Gastroesophageal sphincter (tissue), 4 donors: ENCODE results near the gene UBC. TPM values are rescaled to one million over a fixed set of nuclear protein-coding genes. Genes with fewer than 3 reads are reported as not detected.
"Not testable (repeated sequence)": the region's sequence is repeated elsewhere in the genome, so short reads cannot be mapped to it uniquely, and the experiment has no call there.

ENCODE experiments used
- ATAC-seq: fragments of 150-250 bp; one replicate; pipeline ENCODE4 v1.9.1; 2016; ENCODE audit warnings: mild to moderate bottlenecking, moderate library complexity
- H3K27ac ChIP-seq, 4 donors: fragments of 200-600 bp; sonication (generic) in 3 of 4; 1 replicate in 3 of 4; 2 replicates in 1 of 4; pipeline ENCODE4 v1.5.1; 2016 to 2019
- H3K27me3 ChIP-seq: fragments of 200-600 bp; sonication (generic); one replicate; pipeline ENCODE4 v1.5.1; 2019
- H3K36me3 ChIP-seq, 2 donors: fragments of 200-600 bp; sonication (generic); one replicate each; pipeline ENCODE4 v1.5.1; 2019; ENCODE audit warnings: control low read depth in 1 of 2
- H3K4me1 ChIP-seq, 3 donors: fragments of 200-600 bp; sonication (generic); 1 replicate in 2 of 3; 2 replicates in 1 of 3; pipeline ENCODE4 v1.5.1; 2016 to 2019; ENCODE audit warnings: control low read depth in 2 of 3
- H3K4me3 ChIP-seq, 2 donors: fragments of 200-600 bp; sonication (generic); one replicate each; pipeline ENCODE4 v1.5.1; 2019; ENCODE audit warnings: mild to moderate bottlenecking in 1 of 2, moderate library complexity in 1 of 2
- H3K9me3 ChIP-seq, 3 donors: fragments of 200-600 bp; sonication (generic); one replicate each; pipeline ENCODE4 v1.5.1; 2017 to 2019; ENCODE audit warnings: control low read depth in 2 of 3
- EP300 ChIP-seq: sonication (generic); formaldehyde crosslinking; IDR thresholded peaks from one replicate; pipeline ENCODE4 v1.6.1; 2017; ENCODE audit warnings: antibody characterized with exemption, mild to moderate bottlenecking
- POLR2A ChIP-seq, 2 donors: fragments of 450-650 bp; IDR thresholded peaks; one replicate each; pipeline ENCODE4 v1.6.1; 2017; ENCODE audit warnings: antibody characterized with exemption in 2 of 2, mild to moderate bottlenecking in 2 of 2, moderate library complexity in 1 of 2
- POLR2AphosphoS5 ChIP-seq: sonication (generic); formaldehyde crosslinking; IDR thresholded peaks from one replicate; pipeline ENCODE4 v1.6.1; 2017; ENCODE audit warnings: antibody characterized with exemption
- WGBS, 2 donors: methylation state at CpG; one replicate each; pipeline ENCODE4 v1.1.5; 2018; ENCODE audit warnings: low coverage in 1 of 2; 5-methylcytosine and 5-hydroxymethylcytosine counted together
- total RNA-seq, 4 donors: library from RNA; depleted of rRNA; stranded (reverse); fragments of >200 nt; gene quantifications; one replicate each; pipeline ENCODE4 v1.1.0, GENCODE V29; 2016
- TF ChIP-seq, protein P1 (sequence below), 4 experiments: fragments of 200-600 bp in 2 of 4; fragments of 450-650 bp in 2 of 4; sonication (generic) in 1 of 4; IDR thresholded peaks; one replicate each; pipeline ENCODE4 v1.5.1; 2017 to 2019; ENCODE audit warnings: antibody characterized with exemption in 4 of 4, mild to moderate bottlenecking in 2 of 4, moderate library complexity in 2 of 4

The UBC gene
- total RNA-seq, 4 donors from 2014 or later, result 1,376 to 1,776 (median 1,632) TPM

DNA sequence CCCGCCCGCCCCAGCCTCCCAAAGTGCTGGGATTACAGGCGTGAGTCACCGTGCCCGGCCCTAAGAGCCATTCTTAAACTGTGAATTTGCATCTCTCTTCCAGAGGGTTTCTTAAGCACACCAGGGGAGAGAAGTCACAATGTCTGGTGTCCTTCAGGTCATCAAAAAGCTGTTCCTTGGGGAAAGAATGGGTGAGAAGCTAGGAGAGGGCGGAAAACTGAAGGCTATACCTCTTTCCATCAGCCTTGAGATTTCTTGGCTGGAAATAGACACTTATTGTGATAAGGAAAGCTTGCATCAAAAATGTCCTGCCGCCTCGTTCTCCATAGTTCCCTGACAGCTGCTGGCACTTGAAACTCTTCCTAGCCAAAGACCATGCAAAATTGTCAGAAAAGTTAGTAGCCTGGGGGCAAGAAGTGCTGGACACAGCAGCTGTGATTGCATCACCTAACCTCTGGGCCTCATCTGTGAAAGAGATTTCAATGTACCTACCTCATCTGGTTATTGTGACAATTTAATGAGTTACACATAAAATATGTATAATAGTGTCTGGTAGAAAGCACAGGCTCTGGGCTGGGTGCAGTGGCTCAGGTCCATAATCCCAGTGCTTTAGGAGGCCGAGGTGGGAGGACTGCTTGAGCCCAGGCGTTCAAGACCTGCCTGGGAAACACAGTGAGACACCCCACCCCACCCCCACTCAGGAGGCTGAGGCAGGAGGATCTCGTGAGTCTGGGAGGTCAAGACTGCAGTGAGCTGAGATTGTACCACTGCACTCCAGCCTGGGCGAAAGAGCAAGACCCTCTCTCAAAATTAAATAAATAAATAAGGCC is 9.7 kb upstream of the UBC start:
- H3K4me3 ChIP-seq, result no peak overlapping the region
- TF ChIP-seq, protein P1, sequence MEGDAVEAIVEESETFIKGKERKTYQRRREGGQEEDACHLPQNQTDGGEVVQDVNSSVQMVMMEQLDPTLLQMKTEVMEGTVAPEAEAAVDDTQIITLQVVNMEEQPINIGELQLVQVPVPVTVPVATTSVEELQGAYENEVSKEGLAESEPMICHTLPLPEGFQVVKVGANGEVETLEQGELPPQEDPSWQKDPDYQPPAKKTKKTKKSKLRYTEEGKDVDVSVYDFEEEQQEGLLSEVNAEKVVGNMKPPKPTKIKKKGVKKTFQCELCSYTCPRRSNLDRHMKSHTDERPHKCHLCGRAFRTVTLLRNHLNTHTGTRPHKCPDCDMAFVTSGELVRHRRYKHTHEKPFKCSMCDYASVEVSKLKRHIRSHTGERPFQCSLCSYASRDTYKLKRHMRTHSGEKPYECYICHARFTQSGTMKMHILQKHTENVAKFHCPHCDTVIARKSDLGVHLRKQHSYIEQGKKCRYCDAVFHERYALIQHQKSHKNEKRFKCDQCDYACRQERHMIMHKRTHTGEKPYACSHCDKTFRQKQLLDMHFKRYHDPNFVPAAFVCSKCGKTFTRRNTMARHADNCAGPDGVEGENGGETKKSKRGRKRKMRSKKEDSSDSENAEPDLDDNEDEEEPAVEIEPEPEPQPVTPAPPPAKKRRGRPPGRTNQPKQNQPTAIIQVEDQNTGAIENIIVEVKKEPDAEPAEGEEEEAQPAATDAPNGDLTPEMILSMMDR (IDR thresholded peaks at IDR 0.05), result no peak
- TF ChIP-seq EP300 (no peak), POLR2A (IDR thresholded peaks at IDR 0.05) (no peak), POLR2AphosphoS5 (no peak)
- no peak for ATAC-seq
- no peaks in the 10 kb centered on the region for H3K9me3 ChIP-seq
- no peaks in the 10 kb centered on the region for H3K27me3 ChIP-seq
- 81 to 92% methylated on average over 2 to 6 of the region's 12 CpGs for WGBS, 2 donors
- H3K4me1 ChIP-seq, result peaks cover 3 to 51% (median 6%) of the 10 kb centered on the region in 3 donors
- H3K27ac ChIP-seq, result no peak overlapping the region
- H3K36me3 ChIP-seq, result no peaks in the 10 kb centered on the region

DNA sequence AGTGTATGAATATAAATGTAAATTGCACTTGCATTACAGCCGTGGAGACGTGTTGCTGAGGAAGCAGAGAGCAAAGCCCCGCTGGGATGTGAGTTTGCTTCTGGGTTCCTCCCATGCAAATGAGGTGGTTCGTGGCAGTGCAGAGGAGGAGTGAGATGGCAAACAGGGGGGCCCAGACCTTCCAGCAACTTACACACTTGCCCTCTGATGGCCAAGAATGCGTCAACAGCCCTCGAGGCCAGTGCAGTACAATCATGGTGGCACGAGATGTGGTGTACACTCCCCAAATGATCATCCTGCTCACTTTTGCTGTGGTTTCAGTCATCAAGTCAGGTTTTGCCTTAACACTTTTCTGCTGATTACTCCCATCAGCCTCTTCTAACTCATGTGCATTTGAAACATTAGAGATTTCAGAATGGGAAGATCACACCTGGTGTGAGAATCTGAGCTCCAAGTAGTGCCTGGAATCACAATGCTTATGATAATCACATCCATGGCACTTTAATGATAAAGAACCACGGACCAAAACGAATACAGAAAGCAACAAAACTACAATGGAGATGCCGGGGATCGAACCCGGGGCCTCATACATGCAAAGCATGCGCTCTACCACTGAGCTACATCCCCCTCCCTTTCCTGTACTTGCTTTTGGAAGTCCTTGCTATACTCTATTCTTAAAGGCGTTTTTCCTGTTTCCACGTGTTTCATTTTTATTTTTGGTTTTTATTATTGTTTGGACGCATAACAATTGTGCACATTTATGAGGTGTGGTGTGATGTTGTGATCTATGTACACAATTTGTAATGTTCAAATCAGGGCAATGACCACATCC is 7.0 kb upstream of the UBC start:
- no peak for ATAC-seq
- no peak for TF ChIP-seq EP300
- peak; percentile 7 for TF ChIP-seq POLR2AphosphoS5
- peaks cover 10 to 58% (median 15%) of the 10 kb centered on the region in 3 donors for H3K4me1 ChIP-seq
- no peaks in the 10 kb centered on the region for H3K9me3 ChIP-seq
- WGBS, 2 donors, result 13 to 22% methylated on average over 11 to 13 of the region's 16 CpGs
- no peaks in the 10 kb centered on the region for H3K36me3 ChIP-seq
- peak overlapping the region; percentile 36 to 100 (median 98) for H3K27ac ChIP-seq
- peak overlapping the region; percentile 10 to 39 for H3K4me3 ChIP-seq
- no peaks in the 10 kb centered on the region for H3K27me3 ChIP-seq

DNA sequence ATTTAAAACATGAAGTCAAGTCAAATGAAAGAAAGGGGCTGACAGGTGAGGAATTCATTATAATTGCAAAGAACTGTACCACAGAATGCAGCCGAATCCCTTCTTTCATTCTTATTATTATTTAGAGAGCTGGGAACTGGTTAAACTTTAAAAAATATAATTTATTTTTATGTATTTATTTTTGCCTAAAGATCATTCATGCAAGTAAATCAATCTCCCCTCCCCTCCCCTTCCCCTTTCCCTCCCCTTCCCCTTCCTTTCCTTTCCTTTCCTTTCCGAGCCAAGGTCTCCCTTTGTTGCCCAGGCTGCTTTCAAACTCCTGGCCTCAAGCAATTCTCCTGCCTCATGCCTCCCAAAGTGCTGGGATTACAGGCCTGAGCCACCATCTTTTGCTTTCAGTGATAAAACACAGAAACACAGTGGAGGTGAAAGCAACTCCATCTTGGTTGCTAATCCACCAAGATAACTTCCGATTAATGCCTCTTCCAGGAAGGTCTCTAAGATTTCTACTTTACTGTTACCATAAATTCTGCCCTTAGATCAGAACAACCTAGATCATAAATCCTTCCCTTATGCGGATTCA is 6.0 kb upstream of the UBC start:
- H3K4me1 ChIP-seq, result peaks cover 10 to 66% (median 16%) of the 10 kb centered on the region in 3 donors
- 83 to 95% methylated on average over 3 to 4 of the region's 4 CpGs for WGBS, 2 donors

DNA sequence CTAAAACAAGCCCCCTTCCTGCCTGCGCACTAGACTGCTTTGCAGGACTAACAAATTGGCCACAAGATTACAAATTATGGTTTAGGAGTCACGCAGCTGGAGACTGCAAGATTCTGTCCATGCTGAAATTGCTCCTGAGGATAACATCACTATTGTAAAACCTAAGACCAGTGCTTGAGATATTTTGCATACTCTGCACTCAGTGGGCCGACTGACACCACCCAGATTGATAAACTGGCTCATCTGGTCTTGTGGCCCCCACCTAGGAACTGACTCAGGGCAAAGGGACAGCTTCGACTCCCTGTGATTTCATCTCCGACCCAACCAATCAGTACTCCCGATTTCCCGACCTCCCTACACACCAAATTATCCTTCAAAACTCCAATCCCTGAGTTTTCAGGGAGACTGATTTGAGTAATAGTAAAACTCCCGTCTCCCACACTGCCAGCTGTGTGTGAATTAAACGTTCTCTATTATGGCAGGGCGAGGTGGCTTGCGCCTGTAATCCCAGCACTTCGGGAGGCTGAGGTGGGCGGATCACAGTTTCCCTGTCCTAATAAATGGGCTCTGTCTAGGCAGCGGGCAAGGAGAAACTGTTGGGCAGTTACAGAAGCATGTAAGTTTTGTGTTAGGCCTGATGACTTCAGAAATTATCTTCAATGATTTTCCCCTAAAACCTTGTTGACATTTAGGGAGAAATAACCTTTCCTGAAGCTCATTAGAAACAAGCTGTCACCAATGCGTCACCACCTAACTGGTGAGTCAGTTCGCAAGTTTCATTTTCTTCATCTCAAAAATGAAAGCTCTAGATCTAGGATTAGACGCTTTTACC is 5.3 kb upstream of the UBC start:
- no peak overlapping the region for H3K4me3 ChIP-seq
- no peak for ATAC-seq
- no peaks in the 10 kb centered on the region for H3K9me3 ChIP-seq
- 67 to 72% methylated on average over 5 to 16 of the region's 17 CpGs for WGBS, 2 donors
- H3K27me3 ChIP-seq, result no peaks in the 10 kb centered on the region
- peak overlapping the region; percentile 90 to 100 (median 98) for H3K27ac ChIP-seq
- peaks cover 10 to 69% (median 16%) of the 10 kb centered on the region in 3 donors for H3K4me1 ChIP-seq
- peak; percentile 12 for TF ChIP-seq POLR2AphosphoS5
- no peak for TF ChIP-seq EP300
- no peaks in the 10 kb centered on the region for H3K36me3 ChIP-seq

More for the DNA sequence above, 6.0 kb upstream of the UBC start:
- Histone ChIP-seq H3K4me3 (no peak overlapping the region), H3K27me3 (no peaks in the 10 kb centered on the region), H3K27ac (peak overlapping the region; percentile 12 to 100 (median 98)), H3K9me3 (no peaks in the 10 kb centered on the region), H3K36me3 (no peaks in the 10 kb centered on the region)
- TF ChIP-seq, protein P1 (IDR thresholded peaks at IDR 0.05), result no peak
- no peak for TF ChIP-seq POLR2AphosphoS5
- no peak for TF ChIP-seq EP300
- no peak for TF ChIP-seq POLR2A (IDR thresholded peaks at IDR 0.05)
- no peak for ATAC-seq

DNA sequence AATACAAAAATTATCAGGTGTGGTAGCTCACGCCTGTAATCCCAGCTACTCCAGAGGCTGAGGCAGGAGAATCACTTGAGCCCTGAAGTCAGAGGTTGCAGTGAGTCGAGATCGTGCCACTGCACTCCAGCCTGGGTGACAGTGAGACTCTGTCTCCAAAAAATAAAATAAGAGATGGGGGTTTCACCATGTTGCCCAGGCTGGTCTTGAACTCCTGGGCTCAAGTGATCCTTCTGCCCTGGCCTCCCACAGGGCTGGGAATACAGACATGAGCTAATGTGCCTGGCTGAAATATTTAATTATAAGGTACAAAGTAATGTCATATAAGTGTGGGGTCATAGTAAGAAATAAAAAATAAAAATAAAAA is 4.2 kb upstream of the UBC start:
- H3K36me3 ChIP-seq, ATAC-seq, H3K27me3 ChIP-seq, H3K9me3 ChIP-seq: not testable (repeated sequence)
- WGBS, 2 donors, result 97% methylated on average over 3 of the region's 3 CpGs; no CpG with 5 or more reads in 1 of the 2 donors
- peaks cover 10 to 69% (median 16%) of the 10 kb centered on the region in 3 donors for H3K4me1 ChIP-seq
- H3K27ac ChIP-seq, result peak overlapping the region; percentile 90 to 100 (median 98)
- H3K4me3 ChIP-seq, result peak overlapping the region in 1 of 2 donors; percentile 91
